Endometrial microvascular endothelial cells (primary cell): ENCODE results near the gene PRM1. TPM values are rescaled to one million over a fixed set of nuclear protein-coding genes. Genes with fewer than 3 reads are reported as not detected.
"Not testable (repeated sequence)": the region's sequence is repeated elsewhere in the genome, so short reads cannot be mapped to it uniquely, and the experiment has no call there.

ENCODE experiments used
- in situ Hi-C: cut with HindIII; loops from 2 replicates; pipeline ENCODE4 v1.10.0; 2017; ENCODE audit warnings: low sequenced_read_pairs, low pct_unique_long_range_greater_than_20kb; ENCODE audit errors: inconsistent ontology term
- total RNA-seq: library from RNA; depleted of rRNA; stranded (reverse); fragments of >200 nt; gene quantifications from one replicate; pipeline ENCODE4 v1.2.3, GENCODE V29; 2015; ENCODE audit errors: inconsistent ontology term

PRM1 gene
- total RNA-seq, 1 donor from 2014 or later: not detected

DNA sequence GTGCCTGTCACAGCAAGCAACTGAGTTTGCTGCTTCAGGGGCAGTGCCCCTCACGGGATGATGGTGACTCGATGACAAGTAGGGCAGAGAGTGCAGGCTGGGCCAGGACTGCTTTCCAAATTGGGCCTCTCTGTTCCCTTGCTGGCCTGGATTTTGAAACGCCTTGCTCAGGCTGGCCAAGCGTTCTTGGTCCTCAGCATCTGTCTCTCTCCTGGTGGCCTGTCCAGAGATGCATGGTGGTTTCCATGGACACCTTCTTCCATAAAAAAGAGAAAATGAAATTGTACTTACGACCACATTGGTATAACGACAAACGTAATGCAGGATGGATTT, 19.4 kb upstream of the PRM1 start:
- in situ Hi-C loops: no loop called here

DNA sequence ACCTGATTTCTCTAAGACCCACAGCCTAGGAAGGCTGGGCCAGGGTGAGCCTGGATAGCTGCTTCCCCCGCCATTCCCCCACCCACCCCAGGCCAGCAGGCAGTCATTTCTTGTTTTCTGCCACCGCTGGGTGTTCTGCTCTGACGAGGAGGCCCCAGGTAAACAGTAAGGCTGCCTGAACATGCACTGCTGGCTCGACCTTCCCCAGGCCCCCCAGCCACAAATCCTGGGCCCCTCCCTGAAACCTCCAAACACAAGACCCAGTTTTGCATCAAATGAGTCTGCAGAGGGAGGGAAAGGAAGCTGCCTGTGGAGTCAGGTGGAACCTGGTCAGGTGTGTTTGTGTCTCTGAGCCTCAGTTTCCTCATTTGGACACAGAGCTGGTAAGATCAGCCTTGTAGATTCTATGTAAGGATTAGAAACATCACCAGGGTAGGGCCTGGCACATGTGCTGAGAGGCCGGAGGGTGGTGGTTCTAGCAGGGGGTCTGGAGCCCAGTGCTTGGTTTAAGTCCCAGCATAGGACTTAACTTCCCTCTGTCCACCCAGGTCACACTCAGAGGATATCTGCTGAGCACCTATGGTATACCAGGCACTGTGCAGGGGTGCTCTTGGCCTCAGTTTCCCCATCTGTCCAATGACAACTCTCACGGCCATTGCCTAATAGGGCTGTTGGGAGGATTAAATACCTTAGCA, 18.9 kb upstream of the PRM1 start:
- in situ Hi-C loops: no loop called here

DNA sequence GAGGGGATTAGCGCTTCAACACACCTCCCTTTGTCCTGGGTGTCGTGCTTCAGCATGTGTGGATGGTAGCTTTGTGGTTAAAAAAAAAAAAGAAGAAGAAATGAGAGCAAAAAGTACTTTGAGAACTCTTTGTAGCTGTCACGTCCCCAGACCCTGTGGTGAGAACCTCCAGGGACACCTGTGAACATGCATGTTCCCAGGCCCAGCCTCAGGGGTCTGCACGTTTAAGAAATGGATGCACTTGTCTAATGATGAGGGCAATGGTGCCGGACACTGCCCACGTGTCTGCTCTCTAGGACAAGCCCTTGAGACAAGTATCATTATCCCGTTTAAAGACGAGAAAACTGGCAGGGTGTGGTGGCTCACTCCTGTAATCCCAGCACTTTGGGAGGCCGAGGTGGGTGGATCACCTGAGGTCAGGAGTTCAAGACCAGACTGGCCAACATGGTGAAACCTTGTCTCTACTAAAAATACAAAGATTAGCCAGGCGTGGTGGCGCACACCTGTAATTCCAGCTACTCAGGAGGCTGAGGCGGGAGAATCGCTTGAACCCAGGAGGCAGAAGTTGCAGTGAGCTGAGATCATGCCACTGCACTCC, 17.9 kb upstream of the PRM1 start:
- in situ Hi-C loops: not testable (repeated sequence)

GRCh38 chr16:11298143-11298900, 17.2 kb upstream of the PRM1 start:
- in situ Hi-C loops: no loop called here

DNA sequence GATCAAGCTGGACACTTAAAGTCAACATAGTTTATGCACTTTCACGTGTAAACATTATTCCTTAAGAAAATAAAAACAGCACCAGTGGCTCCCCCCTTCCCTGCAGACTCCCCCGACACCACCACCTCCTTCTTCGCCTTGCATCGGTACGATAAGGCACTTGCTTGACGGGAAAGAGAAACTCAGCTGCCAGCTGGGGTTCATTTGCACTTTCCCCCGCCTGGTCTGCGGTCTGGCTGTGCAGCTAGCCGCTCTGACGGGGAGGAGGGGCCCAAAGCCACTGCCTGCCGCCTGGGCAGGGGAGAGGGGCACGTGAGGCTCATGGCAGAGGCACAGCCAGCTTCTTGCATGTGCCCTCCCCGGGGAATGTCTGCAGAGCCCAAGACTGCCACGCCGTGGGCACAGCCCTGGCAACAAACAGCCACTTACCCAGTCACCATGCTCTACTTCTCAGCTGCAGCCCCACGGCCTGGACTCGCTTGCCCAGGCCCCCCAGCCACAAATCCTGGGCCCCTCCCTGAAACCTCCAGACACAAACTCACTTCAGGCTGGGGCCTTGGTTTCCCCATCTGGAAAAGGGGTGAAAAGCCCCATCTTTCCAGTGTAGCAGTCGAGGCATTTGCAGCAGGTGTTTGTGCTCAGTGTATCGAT, 16.5 kb upstream of the PRM1 start:
- in situ Hi-C loops: no loop called here

DNA sequence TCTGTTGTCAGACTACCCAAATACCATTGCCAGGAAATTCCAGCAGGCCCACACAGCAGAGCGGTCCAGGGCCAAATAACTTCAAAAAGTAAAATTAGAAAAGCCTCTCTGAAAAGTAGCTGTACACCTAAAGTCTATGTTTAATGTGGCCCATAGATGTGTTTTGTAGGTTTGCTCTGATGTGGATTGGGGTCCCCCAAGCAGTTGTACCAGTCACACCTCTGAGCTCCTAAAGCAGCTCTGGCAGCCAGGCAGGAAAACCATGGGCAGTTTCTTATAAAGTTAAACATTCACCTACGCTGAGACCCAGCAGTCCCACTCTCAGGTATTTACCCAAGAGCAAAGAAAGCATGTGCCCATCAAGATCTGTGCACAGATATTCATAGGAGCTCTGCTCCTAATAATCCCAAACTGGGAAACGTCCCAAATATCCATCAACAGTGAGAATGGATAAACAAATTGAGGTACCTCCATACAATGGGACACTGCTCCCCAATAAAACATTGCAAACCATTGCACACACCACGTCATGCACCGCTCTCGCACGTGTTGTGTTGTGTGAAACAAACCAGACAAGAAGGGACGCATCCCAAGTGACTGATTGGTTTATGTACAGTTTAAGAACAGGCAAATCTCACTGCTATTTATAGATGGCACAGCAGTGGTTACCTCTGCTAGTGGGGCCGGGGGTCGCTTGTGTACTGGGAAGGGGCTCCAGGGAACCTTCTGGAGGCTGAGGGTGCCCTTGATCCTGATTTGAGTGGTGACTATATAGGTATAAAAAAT, 15.8 kb upstream of the PRM1 start:
- in situ Hi-C loops: no loop called here

DNA sequence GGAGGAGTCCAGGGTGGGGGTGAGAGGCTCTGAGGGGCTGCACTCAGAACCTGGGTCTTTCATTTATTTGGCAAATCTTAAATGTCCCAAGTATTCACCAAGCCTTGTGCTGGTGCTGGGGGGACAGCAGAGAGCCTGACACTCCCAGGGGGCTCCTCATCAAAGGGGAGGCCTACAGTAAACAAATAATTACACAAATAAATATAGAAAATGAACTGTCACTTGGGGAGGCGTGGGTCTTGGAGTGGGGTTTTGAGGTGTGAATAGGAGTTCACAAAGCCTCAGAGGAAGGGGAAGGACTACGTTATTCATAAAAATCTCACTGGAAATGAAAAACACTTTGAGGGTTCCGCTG, 15.2 kb upstream of the PRM1 start:
- in situ Hi-C loops: no loop called here

- in situ Hi-C loops: no loop called here
Measured at GRCh38 chr16:11295672-11296071, 14.5 kb upstream of the PRM1 start.

DNA sequence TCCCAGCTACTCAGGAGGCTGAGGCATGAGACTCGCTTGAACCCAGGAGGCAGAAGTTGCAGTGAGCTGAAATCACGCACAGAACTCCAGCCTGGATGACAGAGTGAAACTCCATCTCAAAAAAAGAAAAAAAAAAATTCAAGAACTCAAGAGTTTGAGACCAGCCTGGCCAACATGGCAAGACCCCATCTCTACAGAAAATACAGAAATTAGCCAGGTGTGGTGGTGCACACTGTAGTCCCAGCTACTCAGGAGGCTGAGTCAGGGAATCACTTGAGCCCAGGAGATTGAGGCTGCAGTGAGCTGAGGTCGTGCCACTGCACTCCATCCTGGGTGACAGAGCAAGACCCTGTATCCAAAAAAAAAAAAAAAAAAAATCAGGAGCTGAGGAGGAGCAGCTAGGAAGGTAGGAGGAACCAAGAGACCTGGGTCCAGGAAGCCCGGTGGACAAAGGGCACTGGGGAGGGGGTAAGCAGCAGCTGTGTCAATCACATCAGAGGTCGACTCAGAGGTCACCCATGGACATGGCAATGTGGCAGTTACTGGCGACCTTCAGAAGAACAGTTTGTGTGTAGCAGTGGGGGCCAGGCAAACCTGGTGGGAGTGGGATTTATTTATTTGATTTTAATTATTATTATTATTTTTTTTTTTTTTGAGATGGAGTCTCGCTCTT, 11.1 kb upstream of the PRM1 start:
- in situ Hi-C loops: no loop called here

DNA sequence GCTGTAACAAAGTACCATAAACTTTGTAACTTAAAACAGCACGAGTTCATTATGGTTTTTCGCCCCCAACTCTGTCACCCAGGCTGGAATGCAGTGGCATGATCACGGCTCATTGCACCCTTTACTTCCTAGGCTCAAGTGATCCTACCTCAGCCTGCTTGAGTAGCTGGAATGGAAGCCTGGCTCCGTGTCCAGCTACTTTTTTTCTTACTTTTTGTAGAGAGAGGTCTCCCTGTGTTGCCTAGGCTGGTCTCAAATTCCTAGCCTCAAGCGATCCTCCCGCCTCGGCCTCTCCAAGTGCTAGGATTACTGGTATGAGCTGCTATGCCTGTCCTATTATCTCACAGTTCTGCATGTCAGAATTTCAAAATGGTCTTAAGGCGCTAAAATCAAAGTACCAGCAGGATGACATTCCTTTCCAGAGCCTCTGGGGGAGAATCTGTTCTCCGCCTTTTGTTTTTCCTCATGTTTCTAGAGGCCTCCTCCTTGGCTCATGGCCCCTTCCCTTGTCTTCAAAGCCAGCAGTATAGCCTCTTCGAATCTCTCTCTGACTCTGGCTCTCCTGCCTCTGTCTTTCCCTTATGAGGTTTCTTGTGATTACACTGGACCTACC, 10.1 kb upstream of the PRM1 start:
- in situ Hi-C loops: no loop called here

- in situ Hi-C loops: no loop called here
Measured at GRCh38 chr16:11290102-11290893, 9.2 kb upstream of the PRM1 start.

DNA sequence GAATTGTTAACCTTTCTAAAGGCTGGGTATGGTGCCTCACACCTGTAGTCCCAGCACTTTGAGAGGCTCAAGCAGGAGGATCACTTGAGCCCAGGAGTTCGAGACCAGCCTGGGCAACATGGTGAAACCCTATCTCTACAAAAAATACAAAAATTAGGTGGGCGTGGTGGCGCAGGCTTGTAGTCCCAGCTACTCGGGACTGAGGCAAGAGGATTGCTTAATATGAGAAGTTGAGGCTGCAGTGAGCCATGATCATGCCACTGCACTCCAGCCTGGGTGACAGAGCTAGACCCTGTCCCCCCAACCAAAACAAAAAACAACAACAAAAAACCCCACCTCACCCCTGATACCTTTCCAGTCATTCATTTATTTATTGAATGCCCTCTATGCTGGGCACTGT, 8.6 kb upstream of the PRM1 start:
- in situ Hi-C loops: not testable (repeated sequence)

DNA sequence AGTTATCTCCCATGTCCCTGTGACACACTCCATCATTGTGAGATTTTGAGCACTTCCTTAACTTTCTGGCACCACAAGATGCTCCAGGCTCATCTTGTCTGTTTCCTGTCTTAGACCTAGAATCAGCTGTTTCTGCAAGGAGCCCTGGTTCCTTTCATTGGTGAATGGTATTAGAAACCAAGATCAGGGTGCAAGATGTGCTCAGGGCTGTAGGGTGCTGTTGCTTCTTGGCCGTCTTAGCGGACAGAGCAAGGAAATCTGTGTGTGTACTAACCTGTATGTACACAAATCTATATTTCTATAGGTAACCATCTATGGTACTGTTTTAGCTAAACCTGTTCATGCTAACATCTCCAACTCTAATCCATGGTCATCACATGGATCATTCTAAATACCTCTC, 8.1 kb upstream of the PRM1 start:
- in situ Hi-C loops: no loop called here

DNA sequence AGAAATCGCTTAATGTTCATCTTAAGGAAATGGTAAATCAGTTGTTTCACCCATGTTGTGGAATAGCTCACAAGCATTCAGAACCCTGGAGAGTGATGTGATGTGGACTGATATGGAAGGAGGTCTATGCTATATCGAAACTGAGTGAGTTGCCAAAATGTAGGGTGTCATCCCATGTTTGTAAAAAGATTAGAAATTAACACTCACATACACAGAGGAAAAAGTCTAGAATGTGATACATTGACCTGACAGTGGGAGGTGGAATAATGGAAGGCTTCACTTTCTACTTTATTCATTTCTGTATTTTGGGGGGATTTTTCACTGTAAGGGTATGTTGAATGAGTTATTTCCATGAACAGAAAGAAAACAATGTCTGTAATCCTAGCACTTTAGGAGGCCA, 4.7 kb upstream of the PRM1 start:
- in situ Hi-C loops: no loop called here

DNA sequence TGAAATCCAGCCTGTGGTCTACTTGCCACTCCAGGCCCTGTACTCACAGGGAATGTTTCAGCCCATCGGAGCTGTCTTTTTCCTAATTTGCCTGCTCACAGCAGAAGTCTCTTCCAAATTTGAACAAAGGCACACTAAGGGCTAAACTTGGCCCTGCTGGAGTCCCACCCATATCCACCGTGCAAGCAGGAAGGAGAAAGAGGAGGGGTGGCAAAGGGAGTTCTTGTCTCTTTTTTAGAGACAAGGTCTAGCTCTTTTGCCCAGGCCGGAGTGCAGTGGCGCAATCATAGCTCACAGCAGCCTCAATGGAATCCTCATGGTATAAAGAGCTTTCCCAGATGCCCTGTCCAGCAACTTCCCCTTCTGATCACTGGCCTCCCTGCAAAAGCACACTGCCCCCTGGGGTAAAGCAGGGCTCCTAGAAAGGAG, 2.7 kb upstream of the PRM1 start:
- in situ Hi-C loops: no loop called here

DNA sequence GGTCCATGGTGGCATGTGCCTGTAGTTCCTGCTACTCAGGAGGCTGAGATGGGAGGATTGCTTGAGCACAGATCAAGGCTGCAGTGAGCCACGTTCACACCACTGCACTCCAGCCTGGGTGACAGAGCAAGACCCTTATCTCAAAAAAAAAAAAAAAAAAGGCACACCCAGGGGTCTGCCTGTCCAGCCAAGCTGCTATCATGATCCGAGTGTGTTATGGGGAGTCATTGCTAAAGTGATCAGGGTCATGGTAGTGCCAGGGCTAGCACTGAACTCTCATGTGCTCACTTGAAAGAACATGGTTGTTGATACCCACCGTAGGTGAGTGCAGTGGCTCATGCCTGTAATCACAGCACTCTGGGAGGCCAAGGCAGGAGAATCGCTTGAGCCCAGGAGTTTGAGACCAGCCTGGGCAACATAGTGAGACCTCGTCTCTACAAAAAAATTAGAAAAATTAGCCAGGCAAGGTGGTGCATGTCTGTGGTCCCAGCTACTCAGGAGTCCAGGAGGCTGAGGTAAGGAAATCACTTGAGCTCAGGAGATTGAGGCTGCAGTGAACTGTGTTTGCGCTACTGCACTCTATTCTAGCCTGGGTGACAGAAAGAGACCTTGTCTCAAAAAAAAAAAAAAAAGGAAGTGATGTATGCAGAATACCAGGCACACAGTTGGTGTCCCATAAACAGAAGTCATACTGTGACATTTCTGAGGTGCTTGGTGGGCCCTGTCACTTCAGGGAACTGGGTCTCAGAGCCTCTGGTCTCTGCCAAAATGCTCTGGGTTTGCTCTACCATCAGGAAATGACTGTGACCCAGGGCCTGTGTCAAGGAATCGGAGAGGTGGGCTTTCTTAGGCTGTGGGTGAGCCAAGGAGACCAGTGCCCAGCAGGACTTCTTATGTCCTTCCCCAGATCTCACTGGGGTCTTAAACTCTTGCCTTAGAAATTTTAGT, 2.2 kb downstream of the PRM1 start:
- in situ Hi-C loops: no loop called here
